Left lung (tissue), 10 donors: ENCODE data around the gene NFATC1. TPM values are rescaled to one million over a fixed set of nuclear protein-coding genes. Genes with fewer than 3 reads are reported as not detected.

Experiments used
- ATAC-seq: fragments of 200-7000 bp; cut with Tn5 transposase; one replicate; pipeline ENCODE4 v1.9.1; 2020; ENCODE audit warnings: moderate library complexity
- DNase-seq, 4 donors: peaks; one replicate each; pipeline ENCODE4 v3.0.0-alpha.2; 2013 to 2020
- H3K27ac ChIP-seq, 2 donors: fragments of 200-600 bp; sonication (generic) in 1 of 2; one replicate each; pipeline versions ENCODE4 v1.5.0 to v1.8.0; 2020 to 2021
- H3K27me3 ChIP-seq, 2 donors: fragments of 200-600 bp; sonication (generic) in 1 of 2; one replicate each; pipeline versions ENCODE4 v1.5.0 to v1.8.0; 2020 to 2021
- H3K36me3 ChIP-seq, 2 donors: fragments of 200-600 bp; sonication (generic) in 1 of 2; one replicate each; pipeline versions ENCODE4 v1.5.0 to v1.8.0; 2020 to 2021
- H3K4me1 ChIP-seq, 2 donors: fragments of 200-600 bp; one replicate each; pipeline ENCODE4 v1.8.0; 2021
- H3K4me3 ChIP-seq, 2 donors: fragments of 200-600 bp; sonication (generic) in 1 of 2; one replicate each; pipeline versions ENCODE4 v1.5.0 to v1.8.0; 2020 to 2021; ENCODE audit warnings: mild to moderate bottlenecking in 1 of 2
- H3K9me3 ChIP-seq, 2 donors: fragments of 200-600 bp; sonication (generic) in 1 of 2; one replicate each; pipeline versions ENCODE4 v1.5.0 to v1.8.0; 2020 to 2021
- CTCF ChIP-seq, 2 donors: fragments of 200-600 bp; sonication (generic) in 1 of 2; IDR thresholded peaks; one replicate each; pipeline versions ENCODE4 v1.5.0 to v1.8.0; 2021; ENCODE audit warnings: antibody characterized with exemption in 2 of 2
- intact Hi-C, 2 donors: fragments of 100-400 bp; cut with DNase I; formaldehyde crosslinking; loops; one replicate each; pipeline versions ENCODE4 v1.11.2 to v1.14.2; 2022
- polyA plus RNA-seq, 6 donors: library from polyadenylated mRNA; unstranded; fragments of 120-200 nt; gene quantifications; one replicate each; pipeline ENCODE4 v1.2.1, GENCODE V29; 2013; ENCODE audit not compliant: insufficient read length in 6 of 6
- total RNA-seq, 2 donors: library from RNA; stranded (reverse); fragmentation: NEBNext Ultra II Directional; extraction: Animal tissue kit (Norgen Biotek cat#: 25700); gene quantifications; one replicate each; pipeline ENCODE4 v1.2.1, GENCODE V29; 2021
- donor health status: DM: no; HTN: yes; CAD: no.
- donor health status: DM: no; HTN: no; CAD: no.

The NFATC1 gene
- total and polyA plus RNA-seq, 8 donors, result 6.5 to 17.1 (median 8.0) TPM

- Histone ChIP-seq H3K4me1 (peaks cover 9 to 31% of the 10 kb centered on the region in 2 donors), H3K27ac (no peak overlapping the region), H3K9me3 (no peaks in the 10 kb centered on the region), H3K4me3 (no peak overlapping the region), H3K36me3 (peaks cover 0 to 5% of the 10 kb centered on the region in 2 donors), H3K27me3 (peaks cover 0 to 8% of the 10 kb centered on the region in 2 donors)
- ATAC-seq, result peak; percentile 11
- DNase-seq, result peak in 1 of 4 donors; percentile 37
- no peak for TF ChIP-seq CTCF (IDR thresholded peaks at IDR 0.05)
- intact Hi-C loops, result no loop called here
Measured at GRCh38 chr18:79523736-79524180, 128.0 kb downstream of the NFATC1 start.

DNA sequence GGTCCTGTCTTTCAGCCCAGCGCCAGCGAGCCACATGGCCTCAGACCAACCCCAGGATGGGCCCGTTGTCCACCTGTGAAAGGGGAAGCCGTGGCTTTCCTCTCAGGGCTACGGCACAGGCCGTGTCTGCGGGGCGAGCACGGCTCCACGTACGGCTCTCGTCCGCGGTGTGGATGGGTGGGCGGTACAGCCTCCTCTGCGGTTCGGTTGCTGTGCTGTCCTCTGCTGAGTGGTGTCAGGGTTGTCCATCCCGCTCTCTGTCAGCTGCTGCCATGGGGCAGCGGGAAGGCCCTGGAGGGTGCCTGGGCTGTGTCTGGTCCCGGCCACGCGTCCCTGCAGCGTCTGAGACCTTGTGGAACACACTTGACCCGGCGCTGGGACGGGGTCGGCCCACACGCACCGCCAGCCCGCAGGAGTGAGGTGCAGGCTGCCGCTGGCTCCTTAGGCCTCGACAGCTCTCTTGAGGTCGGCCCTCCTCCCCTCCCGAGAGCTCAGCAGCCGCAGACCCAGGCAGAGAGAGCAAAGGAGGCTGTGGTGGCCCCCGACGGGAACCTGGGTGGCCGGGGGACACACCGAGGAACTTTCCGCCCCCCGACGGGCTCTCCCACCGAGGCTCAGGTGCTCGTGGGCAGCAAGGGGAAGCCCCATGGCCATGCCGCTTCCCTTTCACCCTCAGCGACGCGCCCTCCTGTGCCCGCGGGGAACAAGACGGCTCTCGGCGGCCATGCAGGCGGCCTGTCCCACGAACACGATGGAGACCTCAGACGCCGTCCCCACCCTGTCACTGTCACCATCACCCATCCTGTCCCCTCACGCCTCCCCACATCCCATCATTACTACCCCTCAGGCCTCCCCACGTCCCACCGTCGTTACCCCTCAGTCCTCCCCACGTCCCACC is 128.7 kb downstream of the NFATC1 start:
- Histone ChIP-seq H3K36me3 (peaks cover 0 to 5% of the 10 kb centered on the region in 2 donors), H3K4me3 (no peak overlapping the region), H3K4me1 (peaks cover 9 to 31% of the 10 kb centered on the region in 2 donors), H3K27ac (no peak overlapping the region), H3K9me3 (no peaks in the 10 kb centered on the region), H3K27me3 (peaks cover 0 to 8% of the 10 kb centered on the region in 2 donors)
- intact Hi-C loops, result loop anchor here in 1 of 2 donors (5.0 kb wide), 1 partner anchor 142 kb away; no protein-coding TSS in a partner anchor
- DNase-seq (peak in 1 of 4 donors; percentile 35), ATAC-seq (no peak)
- TF ChIP-seq CTCF (IDR thresholded peaks at IDR 0.05), result no peak

GRCh38 chr18:79525556-79526467 is 130.1 kb downstream of the NFATC1 start:
- Histone ChIP-seq H3K4me1 (peaks cover 9 to 31% of the 10 kb centered on the region in 2 donors), H3K9me3 (no peaks in the 10 kb centered on the region), H3K36me3 (peaks cover 0 to 5% of the 10 kb centered on the region in 2 donors), H3K27me3 (no peaks in the 10 kb centered on the region), H3K27ac (peak overlapping the region; percentile 27 to 39), H3K4me3 (no peak overlapping the region)
- intact Hi-C loops, result loop anchor here in 1 of 2 donors (5.0 kb wide), 1 partner anchor 144 kb away; no protein-coding TSS in a partner anchor
- ATAC-seq, result peak; percentile 46
- peak in 2 of 4 donors; percentile 44 to 52 for DNase-seq
- TF ChIP-seq CTCF (IDR thresholded peaks at IDR 0.05), result no peak

DNA sequence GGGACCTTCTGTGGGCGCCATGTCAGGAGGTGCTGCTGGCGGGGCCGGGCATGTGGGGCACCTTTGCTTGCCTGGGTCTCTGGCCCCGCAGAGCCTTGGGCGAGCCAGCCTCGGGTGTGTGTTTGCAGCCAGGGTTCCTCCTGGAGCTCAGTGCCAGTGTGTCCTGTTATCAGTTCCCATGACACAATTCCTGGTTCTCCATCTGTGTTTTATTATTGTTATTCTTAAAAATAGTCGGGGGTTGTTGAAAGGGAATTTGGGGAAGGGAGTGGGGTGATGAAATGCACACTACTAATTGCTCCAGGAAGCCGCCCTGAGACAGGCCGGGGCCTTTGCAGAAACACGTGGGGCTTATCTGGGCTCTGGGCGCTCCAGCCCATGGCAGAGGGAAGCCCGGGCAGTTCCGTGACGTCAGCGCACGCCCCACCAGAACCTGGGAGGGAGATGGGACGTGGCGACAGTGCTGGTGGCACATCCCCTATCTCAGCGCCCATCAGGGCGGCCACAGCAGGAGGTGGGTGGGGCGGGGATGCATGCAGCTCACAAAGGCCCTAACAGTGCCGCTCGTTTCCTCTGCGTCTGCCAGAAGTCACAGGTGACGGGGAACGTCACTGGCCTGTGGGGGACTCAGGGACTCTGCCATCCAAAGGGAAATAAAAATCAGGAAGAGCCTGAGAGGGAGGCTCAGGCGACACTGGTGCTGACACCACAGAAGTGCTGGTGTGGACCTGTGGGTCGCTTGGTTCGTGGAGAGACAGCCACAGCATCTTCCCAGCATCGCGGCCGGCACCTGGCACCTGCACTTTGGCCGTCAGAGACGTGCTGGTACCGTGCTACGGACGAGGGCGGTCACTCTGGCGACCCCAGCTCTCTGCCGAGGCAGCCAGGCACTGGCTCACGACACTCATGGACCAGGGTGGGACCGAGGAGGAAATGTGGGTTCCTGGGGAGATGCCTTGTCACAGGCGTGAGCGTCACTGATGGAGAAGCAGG is 131.0 kb downstream of the NFATC1 start:
- Histone ChIP-seq H3K27me3 (peaks cover 0 to 6% of the 10 kb centered on the region in 2 donors), H3K4me3 (no peak overlapping the region), H3K9me3 (no peaks in the 10 kb centered on the region), H3K27ac (peak overlapping the region; percentile 27 to 39), H3K4me1 (peaks cover 9 to 31% of the 10 kb centered on the region in 2 donors), H3K36me3 (peaks cover 0 to 5% of the 10 kb centered on the region in 2 donors)
- TF ChIP-seq CTCF (IDR thresholded peaks at IDR 0.05), result no peak
- intact Hi-C loops, result loop anchor here in 1 of 2 donors (5.0 kb wide), 1 partner anchor 144 kb away; no protein-coding TSS in a partner anchor
- DNase-seq (peak in 2 of 4 donors; percentile 32 to 39), ATAC-seq (peak; percentile 30)
